Bronchial smooth muscle cell (primary cell): ENCODE results near the gene M6PR. TPM values are rescaled to one million over a fixed set of nuclear protein-coding genes. Genes with fewer than 3 reads are reported as not detected.

ENCODE experiments used
- total RNA-seq: library from RNA; depleted of rRNA; stranded (reverse); fragments of >200 nt; gene quantifications from 2 replicates; pipeline ENCODE4 v1.2.1, GENCODE V29; 2014

The M6PR gene
- 290 and 296 TPM in 2 replicates for total RNA-seq

GRCh38 chr12:8949342-8950220 is at the start of gene M6PR:
Gene M6PR (minus strand): TSS chr12:8949645. CDS start chr12:8946404, 3,241 bp downstream.

GRCh38 chr12:8989413-8989812 is 40.0 kb upstream of the M6PR start, which contains the start of gene KLRG1:
Gene KLRG1 (plus strand): TSS chr12:8989546. CDS start chr12:8989636, 90 bp downstream.

GRCh38 chr12:8914033-8914715 is 35.3 kb downstream of the M6PR start, which contains the start of gene PHC1:
Gene PHC1 (plus strand): TSS chr12:8914509. CDS start chr12:8917678, 3,169 bp downstream.

Other genes with a start within 250 kb of the M6PR start
- gene A2ML1, start 127.0 kb downstream of the M6PR start, total RNA-seq, result under 0.01 and 0.17 TPM in 2 replicates
- 6.8 and 16.6 TPM in 2 replicates for gene PHC1, start 35.1 kb downstream of the M6PR start, total RNA-seq
- gene KLRG1, start 39.9 kb upstream of the M6PR start, total RNA-seq, result 0.34 and 0.47 TPM in 2 replicates
- gene A2M, start 166.3 kb upstream of the M6PR start, total RNA-seq, result 10.1 and 14.8 TPM in 2 replicates